Measurements from ENCODE around the gene NEMP1.
"Not testable (repeated sequence)": the region's sequence is repeated elsewhere in the genome, so short reads cannot be mapped to it uniquely, and the experiment has no call there.

The NEMP1 gene

GRCh38 chr12:57049890-57050289 is 28.7 kb downstream of the NEMP1 start, which contains the start of gene MYO1A:
MYO1A (minus strand) TSS chr12:57050129; CDS start chr12:57048323, 1,806 bp downstream.
- no peak for DNase-seq

GRCh38 chr12:57049119-57049446 is 29.5 kb downstream of the NEMP1 start:
- DNase-seq = no peak

GRCh38 chr12:57048423-57049118 is 30.0 kb downstream of the NEMP1 start:
- no peak for DNase-seq

DNA sequence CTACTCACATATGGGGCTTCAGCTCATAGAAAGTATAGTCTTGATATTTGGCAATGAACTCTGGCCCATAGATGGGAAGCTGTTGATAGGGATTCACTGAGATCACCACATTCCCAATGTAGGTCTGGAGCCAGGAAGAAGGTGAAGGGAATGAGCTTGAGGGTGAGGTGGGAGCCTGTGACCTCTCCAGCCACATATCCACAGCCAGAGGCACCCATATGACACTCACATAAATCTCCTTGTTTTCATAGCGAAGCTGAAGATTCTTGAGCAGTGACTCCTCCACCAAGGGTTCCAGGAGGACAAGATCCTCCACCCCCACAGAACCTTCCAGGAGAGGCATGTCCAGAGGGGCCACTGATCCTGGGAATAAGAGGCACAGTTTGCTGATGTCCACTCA is 30.6 kb downstream of the NEMP1 start:
- DNase-seq = no peak

- DNase-seq = peak; percentile 11
Observed at GRCh38 chr12:57046947-57047890, 31.4 kb downstream of the NEMP1 start.

DNA sequence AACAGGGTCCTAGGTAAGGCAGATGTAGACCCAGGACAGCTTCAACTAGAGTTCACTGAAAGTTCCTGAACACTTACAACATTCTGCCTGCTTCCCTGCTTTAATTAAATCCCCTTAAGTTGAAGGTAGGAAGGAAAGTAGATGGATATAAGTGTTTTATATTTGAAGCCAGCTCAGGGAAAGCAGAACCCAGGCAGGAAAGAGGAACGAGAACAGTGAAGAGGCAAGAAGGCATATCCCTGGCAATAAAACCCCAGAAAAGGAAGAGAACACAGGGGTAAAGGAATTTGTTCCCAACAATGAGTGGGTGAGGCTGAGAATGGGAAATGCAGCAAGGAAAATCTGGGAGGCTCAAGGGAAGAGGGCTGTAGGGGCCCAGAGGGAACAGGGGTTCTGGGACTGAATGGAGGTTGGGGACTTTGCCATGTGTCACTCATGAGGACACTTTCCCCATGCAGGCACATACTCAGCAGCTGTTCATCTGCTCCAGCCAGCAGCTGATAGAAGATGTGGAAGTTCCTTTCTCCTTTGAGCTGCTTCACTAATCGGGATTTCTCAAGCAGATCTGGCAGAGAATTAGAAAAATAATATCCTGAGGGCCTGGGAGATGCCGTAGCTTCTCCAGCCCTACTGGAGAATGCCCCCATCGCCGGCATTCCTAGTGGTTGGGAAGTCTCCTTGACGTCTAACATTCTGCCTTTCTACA is 32.4 kb downstream of the NEMP1 start:
- DNase-seq = no peak

DNA sequence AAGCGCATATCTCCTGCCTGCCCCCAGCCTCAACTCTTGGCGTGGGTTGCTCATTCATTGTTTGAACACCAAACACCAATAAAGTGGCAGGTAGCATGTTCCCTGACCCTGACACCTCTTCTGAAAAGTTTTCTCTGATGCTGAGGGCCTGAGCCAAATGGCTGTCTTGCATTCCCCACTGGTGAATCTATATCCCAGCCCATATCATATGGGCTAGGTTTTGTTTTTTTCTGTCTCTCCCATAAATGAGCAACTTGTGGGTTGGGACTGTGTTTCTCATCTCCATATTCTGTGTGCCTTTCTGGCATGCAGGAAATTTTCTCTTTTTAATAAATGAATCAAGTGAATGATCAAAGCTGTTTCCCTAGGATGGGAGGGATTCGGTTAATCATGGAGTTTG is 33.7 kb downstream of the NEMP1 start:
- no peak for DNase-seq

GRCh38 chr12:57044468-57044867 is 34.1 kb downstream of the NEMP1 start:
- no peak for DNase-seq

- DNase-seq = no peak
Observed at GRCh38 chr12:57042695-57043094, 35.9 kb downstream of the NEMP1 start.

- no peak for DNase-seq
Observed at GRCh38 chr12:57040750-57041149, 37.8 kb downstream of the NEMP1 start.

DNA sequence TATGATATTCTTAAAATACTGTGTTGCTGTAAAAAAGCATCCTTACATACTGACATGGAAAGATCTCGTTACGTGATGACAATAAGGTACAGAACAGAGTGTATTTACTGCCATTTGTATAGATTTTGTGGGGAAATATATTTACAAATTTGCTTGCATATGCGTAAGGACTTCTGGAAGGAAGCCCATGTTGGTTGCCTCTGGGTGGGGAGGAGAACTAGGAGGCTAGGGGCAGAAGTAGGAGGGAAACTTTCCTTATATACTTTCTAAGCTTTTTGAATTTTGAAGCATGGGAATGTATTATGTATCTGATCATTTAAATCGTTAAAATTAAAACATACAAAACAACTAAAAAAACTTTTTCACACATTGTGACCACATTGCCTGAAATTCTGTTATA is 38.4 kb downstream of the NEMP1 start:
- DNase-seq = no peak

DNA sequence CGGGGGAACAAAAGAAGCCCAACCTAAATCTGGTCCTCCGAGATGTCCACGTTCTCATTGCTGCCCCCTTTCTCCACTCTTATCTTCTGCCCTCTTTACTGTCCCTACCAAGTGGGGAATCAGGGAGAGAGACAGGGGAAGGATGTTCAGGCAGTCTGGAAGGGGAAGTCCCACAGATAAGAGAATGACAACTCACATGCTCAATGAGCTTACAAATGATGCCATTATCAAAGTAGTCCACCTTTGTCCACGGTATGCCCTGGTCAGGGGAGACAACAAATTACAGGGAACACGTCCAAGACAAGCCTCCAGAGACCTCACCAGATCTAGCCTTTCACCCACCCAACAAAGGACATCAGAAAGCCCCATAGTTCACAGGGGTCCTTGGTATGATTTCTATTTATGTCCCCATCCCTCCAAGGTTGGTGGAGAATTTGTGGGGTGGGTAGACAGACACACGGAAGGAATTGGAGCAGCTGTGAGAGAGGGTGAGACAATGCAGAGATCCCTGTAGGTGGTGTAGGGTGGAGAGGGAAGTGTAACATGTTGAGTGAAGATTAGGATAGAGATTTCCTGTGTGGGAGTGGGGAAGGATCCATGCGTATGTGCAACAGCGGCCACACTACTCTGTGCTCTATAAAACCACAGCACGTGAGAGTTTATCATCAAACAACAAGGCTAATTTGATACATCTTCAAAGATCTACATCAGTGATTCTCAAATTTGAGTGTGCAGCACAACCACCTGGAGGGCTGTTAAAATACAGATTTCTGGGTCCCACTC is 39.4 kb downstream of the NEMP1 start:
- no peak for DNase-seq

- no peak for DNase-seq
Observed at GRCh38 chr12:57037264-57037663, 41.3 kb downstream of the NEMP1 start.

- no peak for DNase-seq
Observed at GRCh38 chr12:57033431-57033830, 45.2 kb downstream of the NEMP1 start.

DNA sequence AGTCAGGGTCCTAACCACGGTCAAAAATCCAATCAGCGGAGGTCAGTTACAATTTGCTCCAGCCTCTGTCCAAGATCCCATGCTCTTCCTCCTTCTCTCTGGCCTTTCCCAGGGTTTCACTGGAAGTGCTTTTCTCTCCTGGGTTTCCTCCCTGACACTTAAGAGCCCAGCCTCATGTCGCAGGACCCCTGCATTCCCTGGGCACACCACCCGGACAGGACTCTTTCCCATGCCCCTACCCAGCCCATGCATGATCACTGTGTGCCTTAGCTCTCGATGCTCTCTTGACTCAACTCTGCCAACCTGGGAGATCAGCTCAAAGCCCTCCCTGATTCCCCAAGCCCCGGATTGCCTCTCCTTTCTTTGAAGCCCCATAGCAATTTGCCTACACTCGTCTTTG is 46.8 kb downstream of the NEMP1 start:
- no peak for DNase-seq

DNA sequence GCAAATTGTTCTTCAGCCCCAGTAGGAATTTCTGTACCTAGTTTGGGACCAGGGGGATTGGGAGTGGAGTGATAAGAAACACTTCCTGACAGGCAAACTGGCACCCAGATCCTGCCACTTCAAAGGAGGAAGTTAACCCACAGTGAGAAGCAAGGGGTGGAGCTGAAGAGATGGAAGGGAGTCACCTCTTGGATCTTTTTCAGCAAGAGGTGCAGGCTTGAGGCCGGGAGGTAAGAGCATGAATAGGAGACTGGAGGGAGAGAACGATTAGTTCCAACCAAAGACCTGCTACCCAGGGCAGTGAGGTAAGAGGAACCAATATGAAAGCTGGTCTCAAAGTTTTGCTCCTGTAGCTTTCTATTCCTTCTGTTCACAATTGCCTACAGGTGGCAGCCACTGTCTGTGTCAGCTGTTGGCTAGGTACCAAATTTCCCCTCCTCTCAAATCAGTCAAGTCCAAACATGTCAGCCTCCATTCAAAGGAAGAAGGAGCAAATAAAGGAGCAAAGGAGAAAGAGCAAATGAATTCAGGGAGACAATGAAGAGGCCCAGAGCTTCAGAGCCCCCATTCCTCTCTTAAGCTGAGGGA is 47.4 kb downstream of the NEMP1 start:
- no peak for DNase-seq

- no peak for DNase-seq
Observed at GRCh38 chr12:57029457-57029856, 49.1 kb downstream of the NEMP1 start.

DNA sequence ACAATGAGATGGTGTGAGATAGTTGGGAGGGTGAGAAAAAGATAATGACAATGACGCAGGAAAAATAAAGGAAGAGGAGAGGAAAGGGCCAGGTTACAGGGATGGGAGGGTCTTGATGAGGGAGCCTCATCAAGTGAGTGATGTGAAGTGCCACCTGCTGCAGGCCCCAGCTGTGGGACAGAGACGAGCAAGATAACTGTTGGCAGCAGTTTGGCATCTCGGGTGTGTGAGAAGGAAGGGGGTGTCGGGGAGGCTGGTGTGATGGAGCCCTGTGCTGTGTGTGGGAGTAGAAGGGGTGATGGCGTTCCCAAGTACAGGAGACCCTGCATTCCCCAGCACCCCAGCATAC is 50.8 kb downstream of the NEMP1 start:
- DNase-seq = no peak

DNA sequence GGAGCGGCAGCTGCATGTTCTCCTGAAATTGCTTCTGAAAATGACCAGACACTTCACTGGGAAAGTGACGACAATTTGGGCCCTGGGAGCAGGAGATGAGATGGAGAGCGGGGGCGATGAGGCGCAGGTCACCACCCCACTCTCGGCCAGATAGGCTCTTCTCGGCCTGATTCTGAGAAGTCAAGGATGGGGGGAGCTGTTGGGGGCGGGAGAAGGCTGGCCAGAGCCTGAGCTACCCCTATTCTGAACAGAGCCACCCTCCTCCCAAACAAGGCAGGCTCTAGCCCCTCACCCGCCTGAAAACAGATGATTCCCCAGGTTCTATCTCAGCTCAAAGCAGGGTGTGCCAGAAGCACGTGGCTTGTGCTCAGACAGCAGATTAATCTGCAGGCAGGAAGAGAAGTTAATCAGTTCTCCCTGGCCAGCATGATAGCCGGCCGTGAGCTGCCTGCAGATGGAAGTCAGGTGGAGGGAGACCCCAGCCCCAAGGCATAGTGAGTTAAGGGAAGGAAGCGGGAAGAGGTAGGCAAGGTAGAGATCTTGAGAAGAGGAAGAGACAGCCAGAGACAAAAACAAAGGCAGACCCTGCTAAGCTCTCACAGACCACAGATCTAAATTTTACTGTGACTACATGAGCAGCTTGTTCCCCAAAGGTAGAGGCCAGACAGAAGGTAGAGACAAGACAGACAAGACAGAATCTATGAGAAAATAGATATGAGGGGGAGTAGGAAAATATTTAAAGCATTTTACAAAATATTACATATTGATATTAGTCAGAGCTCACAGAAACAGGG is 51.4 kb downstream of the NEMP1 start:
- no peak for DNase-seq

DNA sequence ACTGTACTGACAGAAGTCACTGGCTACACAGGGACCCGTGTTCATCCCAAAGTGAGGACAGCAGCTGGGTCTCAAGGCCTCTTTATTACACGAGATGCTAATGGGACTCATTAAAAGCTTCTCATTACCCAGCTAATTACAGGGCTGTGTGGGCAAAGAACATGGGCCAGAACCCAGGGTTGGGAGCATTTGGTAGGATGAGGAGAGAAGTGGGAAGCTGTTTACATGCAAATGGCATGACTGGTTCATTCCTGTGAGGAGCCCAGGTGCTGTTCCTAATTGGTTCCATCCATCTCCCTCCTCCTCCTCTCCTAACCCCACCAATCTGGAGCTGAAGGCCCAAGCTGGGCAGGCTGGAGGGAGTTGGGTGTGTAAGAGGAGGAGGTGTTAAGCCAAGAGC is 53.4 kb downstream of the NEMP1 start:
- DNase-seq = no peak

DNA sequence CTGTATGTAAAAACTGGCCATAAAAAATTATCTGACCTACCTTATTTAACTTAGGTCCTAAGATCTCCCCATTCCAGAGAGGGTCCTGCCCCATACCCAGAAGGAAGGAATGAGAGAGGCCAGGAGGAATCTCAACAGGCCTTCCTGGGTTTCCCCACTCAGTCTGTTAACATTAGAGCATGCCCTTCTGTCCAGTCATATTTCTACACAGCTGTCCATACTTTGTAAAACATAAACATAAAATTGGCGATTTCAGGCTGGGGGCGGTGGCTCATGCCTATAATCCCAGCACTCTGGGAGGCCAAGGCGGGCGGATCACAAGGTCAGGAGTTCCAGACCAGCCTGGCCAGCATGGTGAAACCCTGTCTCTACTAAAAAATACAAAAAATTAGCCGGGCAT is 56.3 kb downstream of the NEMP1 start:
- not testable (repeated sequence) for DNase-seq

Data from activated CD4-positive, alpha-beta T cell treated with anti-CD3 and anti-CD28 coated beads, Interleukin-2, amount 50 U/mL, for 1 hour (primary cell).